ENCODE results near the gene SNAI1. TPM values are rescaled to one million over a fixed set of nuclear protein-coding genes. Genes with fewer than 3 reads are reported as not detected.

SNAI1 gene
- total RNA-seq, 1 donor, result 2.7 TPM

GRCh38 chr20:50027611-50028105 lies 44.9 kb downstream of the SNAI1 start:
- no peak overlapping the region for H3K4me3 ChIP-seq (ENCODE audit: low read depth, low read length)
- TF ChIP-seq, protein P1, sequence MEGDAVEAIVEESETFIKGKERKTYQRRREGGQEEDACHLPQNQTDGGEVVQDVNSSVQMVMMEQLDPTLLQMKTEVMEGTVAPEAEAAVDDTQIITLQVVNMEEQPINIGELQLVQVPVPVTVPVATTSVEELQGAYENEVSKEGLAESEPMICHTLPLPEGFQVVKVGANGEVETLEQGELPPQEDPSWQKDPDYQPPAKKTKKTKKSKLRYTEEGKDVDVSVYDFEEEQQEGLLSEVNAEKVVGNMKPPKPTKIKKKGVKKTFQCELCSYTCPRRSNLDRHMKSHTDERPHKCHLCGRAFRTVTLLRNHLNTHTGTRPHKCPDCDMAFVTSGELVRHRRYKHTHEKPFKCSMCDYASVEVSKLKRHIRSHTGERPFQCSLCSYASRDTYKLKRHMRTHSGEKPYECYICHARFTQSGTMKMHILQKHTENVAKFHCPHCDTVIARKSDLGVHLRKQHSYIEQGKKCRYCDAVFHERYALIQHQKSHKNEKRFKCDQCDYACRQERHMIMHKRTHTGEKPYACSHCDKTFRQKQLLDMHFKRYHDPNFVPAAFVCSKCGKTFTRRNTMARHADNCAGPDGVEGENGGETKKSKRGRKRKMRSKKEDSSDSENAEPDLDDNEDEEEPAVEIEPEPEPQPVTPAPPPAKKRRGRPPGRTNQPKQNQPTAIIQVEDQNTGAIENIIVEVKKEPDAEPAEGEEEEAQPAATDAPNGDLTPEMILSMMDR (IDR thresholded peaks at IDR 0.05; ENCODE audit: insufficient read depth, low read length), result no peak
- peak; percentile 90 for DNase-seq (ENCODE audit: low read depth)

DNA sequence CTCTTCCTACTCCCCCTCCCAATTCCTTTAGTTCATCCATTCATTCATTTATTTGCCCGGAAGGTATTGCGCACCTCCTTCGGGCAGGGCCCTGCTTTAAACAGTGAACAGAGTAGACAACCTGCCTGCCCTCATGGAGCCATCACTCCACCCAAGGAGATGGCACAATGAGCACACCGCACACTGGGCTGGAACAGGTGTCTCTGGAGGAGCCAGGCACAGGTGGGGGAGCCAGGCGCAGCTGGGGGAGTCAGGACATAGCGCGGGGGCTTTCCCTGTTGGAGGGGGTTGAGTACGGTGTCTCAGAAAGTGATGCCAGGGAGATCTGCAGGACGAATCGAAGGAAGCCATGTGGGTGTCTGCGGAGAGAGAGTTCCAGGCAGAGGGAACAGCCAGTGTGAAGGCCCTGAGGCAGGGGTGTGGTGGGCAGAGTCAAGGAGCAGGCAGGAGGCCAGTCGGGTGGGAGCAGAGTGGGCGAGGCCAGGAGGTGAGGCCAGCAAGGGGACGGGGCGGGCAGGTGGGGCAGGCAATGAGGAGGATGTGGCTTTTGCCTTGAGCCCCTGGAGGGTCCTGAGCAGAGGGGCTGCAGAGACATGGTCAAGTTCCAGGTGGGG lies 46.4 kb downstream of the SNAI1 start:
- no peak for DNase-seq (ENCODE audit: low read depth)
- H3K4me3 ChIP-seq (ENCODE audit: low read depth, low read length), result no peak overlapping the region
- TF ChIP-seq, protein P1 (IDR thresholded peaks at IDR 0.05; ENCODE audit: insufficient read depth, low read length), result no peak

GRCh38 chr20:50029697-50030461 lies 47.1 kb downstream of the SNAI1 start:
- TF ChIP-seq, protein P1 (IDR thresholded peaks at IDR 0.05; ENCODE audit: insufficient read depth, low read length), result no peak
- DNase-seq (ENCODE audit: low read depth), result peak; percentile 96
- H3K4me3 ChIP-seq (ENCODE audit: low read depth, low read length), result no peak overlapping the region

GRCh38 chr20:50032955-50033666 lies 50.3 kb downstream of the SNAI1 start:
- no peak overlapping the region for H3K4me3 ChIP-seq (ENCODE audit: low read depth, low read length)
- TF ChIP-seq, protein P1 (IDR thresholded peaks at IDR 0.05; ENCODE audit: insufficient read depth, low read length), result no peak
- no peak for DNase-seq (ENCODE audit: low read depth)

GRCh38 chr20:50034567-50035180 lies 51.9 kb downstream of the SNAI1 start:
- TF ChIP-seq, protein P1 (IDR thresholded peaks at IDR 0.05; ENCODE audit: insufficient read depth, low read length), result no peak
- DNase-seq (ENCODE audit: low read depth), result peak; percentile 36
- H3K4me3 ChIP-seq (ENCODE audit: low read depth, low read length), result no peak overlapping the region

GRCh38 chr20:50036703-50037102 lies 53.9 kb downstream of the SNAI1 start:
- TF ChIP-seq, protein P1 (IDR thresholded peaks at IDR 0.05; ENCODE audit: insufficient read depth, low read length), result no peak
- H3K4me3 ChIP-seq (ENCODE audit: low read depth, low read length), result no peak overlapping the region
- no peak for DNase-seq (ENCODE audit: low read depth)
